ENCODE results near the gene MAGI1. TPM values are rescaled to one million over a fixed set of nuclear protein-coding genes. Genes with fewer than 3 reads are reported as not detected.

Gene MAGI1
- total RNA-seq, 1 donor from 2014 or later = 5.0 TPM

GRCh38 chr3:65785065-65785645 lies 253.6 kb downstream of the MAGI1 start:
- no peak overlapping the region for H3K4me3 ChIP-seq (ENCODE audit: low read depth, low read length)
- no peak for FAIRE-seq
- H3K27me3 ChIP-seq (ENCODE audit: control insufficient read depth, insufficient read depth, low read length) = no peaks in the 10 kb centered on the region
- no peaks in the 10 kb centered on the region for H3K36me3 ChIP-seq (ENCODE audit: control insufficient read depth, insufficient read depth, low read length)
- peak; percentile 60 for DNase-seq (ENCODE audit: low read depth)
- TF ChIP-seq, protein P1, sequence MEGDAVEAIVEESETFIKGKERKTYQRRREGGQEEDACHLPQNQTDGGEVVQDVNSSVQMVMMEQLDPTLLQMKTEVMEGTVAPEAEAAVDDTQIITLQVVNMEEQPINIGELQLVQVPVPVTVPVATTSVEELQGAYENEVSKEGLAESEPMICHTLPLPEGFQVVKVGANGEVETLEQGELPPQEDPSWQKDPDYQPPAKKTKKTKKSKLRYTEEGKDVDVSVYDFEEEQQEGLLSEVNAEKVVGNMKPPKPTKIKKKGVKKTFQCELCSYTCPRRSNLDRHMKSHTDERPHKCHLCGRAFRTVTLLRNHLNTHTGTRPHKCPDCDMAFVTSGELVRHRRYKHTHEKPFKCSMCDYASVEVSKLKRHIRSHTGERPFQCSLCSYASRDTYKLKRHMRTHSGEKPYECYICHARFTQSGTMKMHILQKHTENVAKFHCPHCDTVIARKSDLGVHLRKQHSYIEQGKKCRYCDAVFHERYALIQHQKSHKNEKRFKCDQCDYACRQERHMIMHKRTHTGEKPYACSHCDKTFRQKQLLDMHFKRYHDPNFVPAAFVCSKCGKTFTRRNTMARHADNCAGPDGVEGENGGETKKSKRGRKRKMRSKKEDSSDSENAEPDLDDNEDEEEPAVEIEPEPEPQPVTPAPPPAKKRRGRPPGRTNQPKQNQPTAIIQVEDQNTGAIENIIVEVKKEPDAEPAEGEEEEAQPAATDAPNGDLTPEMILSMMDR (IDR thresholded peaks at IDR 0.05; ENCODE audit: insufficient read depth, low read length, severe bottlenecking) = peak; percentile 49

DNA sequence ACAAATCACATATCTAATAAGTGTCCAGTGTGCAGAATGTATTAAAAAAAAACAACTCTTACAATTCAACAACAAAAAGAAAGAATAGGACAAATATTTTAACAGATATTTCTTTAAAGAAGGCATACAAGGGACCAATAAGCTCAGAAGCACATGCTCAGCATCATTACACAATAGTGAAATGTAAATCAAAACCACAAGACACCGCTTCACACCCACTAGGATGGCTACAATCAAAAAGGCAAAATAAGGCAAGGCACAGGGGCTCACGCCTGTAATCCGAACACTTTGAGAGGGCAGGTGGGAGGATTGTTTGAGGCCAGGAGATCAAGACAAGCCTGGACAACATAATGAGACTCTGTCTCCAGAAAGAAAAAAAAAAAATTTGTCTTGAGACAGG lies 255.6 kb downstream of the MAGI1 start:
- Histone ChIP-seq H3K36me3 (ENCODE audit: control insufficient read depth, insufficient read depth, low read length) (no peaks in the 10 kb centered on the region), H3K4me3 (ENCODE audit: low read depth, low read length) (no peak overlapping the region), H3K27me3 (ENCODE audit: control insufficient read depth, insufficient read depth, low read length) (no peaks in the 10 kb centered on the region)
- TF ChIP-seq, protein P1 (IDR thresholded peaks at IDR 0.05; ENCODE audit: insufficient read depth, low read length, severe bottlenecking) = no peak
- DNase-seq (ENCODE audit: low read depth) = no peak
- no peak for FAIRE-seq

DNA sequence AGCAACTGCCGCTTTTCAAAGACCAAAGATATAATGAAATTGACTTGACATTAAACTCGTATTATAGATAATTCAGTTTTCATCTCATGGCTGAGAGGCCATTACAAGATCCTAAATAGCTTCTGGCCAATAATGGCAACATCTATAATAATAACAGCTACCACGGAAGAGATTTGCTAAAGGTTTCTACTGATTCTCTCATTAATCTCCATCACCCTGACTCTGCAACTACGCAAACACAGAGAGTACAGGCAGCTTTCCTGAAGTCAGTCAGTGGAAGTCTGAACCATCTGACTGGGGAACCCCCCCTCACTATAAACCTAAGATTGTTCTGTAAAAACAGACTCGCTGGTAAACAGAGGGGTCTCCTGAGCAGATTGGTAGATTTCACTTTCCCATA lies 257.1 kb downstream of the MAGI1 start:
- TF ChIP-seq, protein P1 (IDR thresholded peaks at IDR 0.05; ENCODE audit: insufficient read depth, low read length, severe bottlenecking) = no peak
- H3K4me3 ChIP-seq (ENCODE audit: low read depth, low read length) = no peak overlapping the region
- H3K27me3 ChIP-seq (ENCODE audit: control insufficient read depth, insufficient read depth, low read length) = no peaks in the 10 kb centered on the region
- no peak for DNase-seq (ENCODE audit: low read depth)
- no peak for FAIRE-seq
- no peaks in the 10 kb centered on the region for H3K36me3 ChIP-seq (ENCODE audit: control insufficient read depth, insufficient read depth, low read length)

GRCh38 chr3:65779390-65779789 lies 259.3 kb downstream of the MAGI1 start:
- H3K36me3 ChIP-seq (ENCODE audit: control insufficient read depth, insufficient read depth, low read length) = no peaks in the 10 kb centered on the region
- TF ChIP-seq, protein P1 (IDR thresholded peaks at IDR 0.05; ENCODE audit: insufficient read depth, low read length, severe bottlenecking) = no peak
- no peak for FAIRE-seq
- no peak overlapping the region for H3K4me3 ChIP-seq (ENCODE audit: low read depth, low read length)
- H3K27me3 ChIP-seq (ENCODE audit: control insufficient read depth, insufficient read depth, low read length) = no peaks in the 10 kb centered on the region
- no peak for DNase-seq (ENCODE audit: low read depth)

DNA sequence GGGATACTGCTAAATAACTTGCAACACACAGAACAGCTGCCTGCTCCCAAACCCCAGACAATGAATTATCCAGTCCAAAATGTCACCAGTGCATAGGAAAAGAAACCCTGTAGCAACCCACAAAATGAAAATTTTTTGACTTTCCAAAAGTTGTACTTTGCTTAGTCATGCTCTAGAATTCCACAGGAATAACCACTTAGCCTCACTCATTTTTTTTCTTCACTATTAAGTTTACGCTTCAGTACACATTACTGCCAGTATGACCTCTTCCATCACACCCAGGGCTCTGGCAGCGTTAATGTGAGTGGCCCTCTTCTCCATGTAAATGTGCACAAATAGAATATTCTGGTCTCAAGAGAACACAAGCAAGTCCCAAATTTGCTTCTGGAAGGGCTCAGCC lies 259.8 kb downstream of the MAGI1 start:
- no peaks in the 10 kb centered on the region for H3K36me3 ChIP-seq (ENCODE audit: control insufficient read depth, insufficient read depth, low read length)
- H3K4me3 ChIP-seq (ENCODE audit: low read depth, low read length) = no peak overlapping the region
- H3K27me3 ChIP-seq (ENCODE audit: control insufficient read depth, insufficient read depth, low read length) = no peaks in the 10 kb centered on the region
- FAIRE-seq = no peak
- DNase-seq (ENCODE audit: low read depth) = no peak
- TF ChIP-seq, protein P1 (IDR thresholded peaks at IDR 0.05; ENCODE audit: insufficient read depth, low read length, severe bottlenecking) = no peak

DNA sequence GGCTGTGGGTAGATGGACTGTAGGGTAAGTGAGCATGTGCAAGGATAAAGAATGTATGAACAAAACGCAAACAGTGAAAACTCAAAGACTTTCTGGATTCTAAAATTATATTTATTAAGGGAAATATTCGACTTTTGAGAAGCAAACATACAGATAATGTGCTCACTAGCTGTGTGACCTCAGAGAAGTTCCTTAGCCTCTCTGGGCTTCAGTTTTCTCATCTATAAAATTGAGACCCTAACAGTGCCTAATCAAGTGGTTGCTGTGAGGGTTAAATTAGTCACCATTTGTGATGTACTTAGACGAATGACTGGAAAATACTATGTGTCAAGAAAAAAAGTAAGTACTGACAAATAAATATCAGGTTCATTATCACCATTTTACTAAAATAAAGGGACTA lies 261.7 kb downstream of the MAGI1 start:
- FAIRE-seq = no peak
- no peaks in the 10 kb centered on the region for H3K27me3 ChIP-seq (ENCODE audit: control insufficient read depth, insufficient read depth, low read length)
- DNase-seq (ENCODE audit: low read depth) = no peak
- H3K4me3 ChIP-seq (ENCODE audit: low read depth, low read length) = no peak overlapping the region
- H3K36me3 ChIP-seq (ENCODE audit: control insufficient read depth, insufficient read depth, low read length) = no peaks in the 10 kb centered on the region
- TF ChIP-seq, protein P1 (IDR thresholded peaks at IDR 0.05; ENCODE audit: insufficient read depth, low read length, severe bottlenecking) = no peak

All from bronchial epithelial cell (primary cell).